HG02642 (cell line): ENCODE data around the gene DSCAML1.

Source experiments
- ATAC-seq: cut with Tn5 transposase; IDR thresholded peaks from one replicate; pipeline ENCODE4 v1.9.1; 2021; ENCODE audit warnings: mild to moderate bottlenecking; ENCODE audit not compliant: unreplicated experiment, poor library complexity

Gene DSCAML1

GRCh38 chr11:117484156-117484555 is 312.9 kb downstream of the DSCAML1 start:
- ATAC-seq = no peak

- no peak for ATAC-seq
Measured at GRCh38 chr11:117483372-117483771, 313.6 kb downstream of the DSCAML1 start.

GRCh38 chr11:117482881-117483280 is 314.1 kb downstream of the DSCAML1 start:
- no peak for ATAC-seq

GRCh38 chr11:117481885-117482284 is 315.1 kb downstream of the DSCAML1 start:
- ATAC-seq = no peak

- ATAC-seq = no peak
Measured at GRCh38 chr11:117481036-117481435, 316.0 kb downstream of the DSCAML1 start.

GRCh38 chr11:117480221-117480620 is 316.8 kb downstream of the DSCAML1 start:
- no peak for ATAC-seq

- ATAC-seq = no peak
Measured at GRCh38 chr11:117479372-117479771, 317.6 kb downstream of the DSCAML1 start.

GRCh38 chr11:117478926-117479325 is 318.1 kb downstream of the DSCAML1 start:
- ATAC-seq = no peak

- no peak for ATAC-seq
Measured at GRCh38 chr11:117478126-117478860, 318.7 kb downstream of the DSCAML1 start.

GRCh38 chr11:117477721-117478120 is 319.3 kb downstream of the DSCAML1 start:
- ATAC-seq = no peak

GRCh38 chr11:117476531-117477142 is 320.4 kb downstream of the DSCAML1 start:
- ATAC-seq = no peak

- no peak for ATAC-seq
Measured at GRCh38 chr11:117475716-117476530, 321.1 kb downstream of the DSCAML1 start.

- no peak for ATAC-seq
Measured at GRCh38 chr11:117473481-117474091, 323.4 kb downstream of the DSCAML1 start.

GRCh38 chr11:117471776-117472175 is 325.2 kb downstream of the DSCAML1 start:
- no peak for ATAC-seq

GRCh38 chr11:117470576-117470975 is 326.4 kb downstream of the DSCAML1 start:
- no peak for ATAC-seq

- ATAC-seq = no peak
Measured at GRCh38 chr11:117468888-117469287, 328.1 kb downstream of the DSCAML1 start.

- no peak for ATAC-seq
Measured at GRCh38 chr11:117467770-117468169, 329.2 kb downstream of the DSCAML1 start.

- no peak for ATAC-seq
Measured at GRCh38 chr11:117466966-117467365, 330.1 kb downstream of the DSCAML1 start.

GRCh38 chr11:117465236-117465997 is 331.6 kb downstream of the DSCAML1 start:
- ATAC-seq = no peak

GRCh38 chr11:117464778-117465177 is 332.2 kb downstream of the DSCAML1 start:
- no peak for ATAC-seq
